IPS-NIHi11 (cell line): ENCODE measurements around the gene SERP2.

Source experiments
- DNase-seq: peaks from one replicate; pipeline ENCODE4 v3.0.0; 2012; ENCODE audit warnings: mixed read lengths, low spot score

SERP2 gene

DNA sequence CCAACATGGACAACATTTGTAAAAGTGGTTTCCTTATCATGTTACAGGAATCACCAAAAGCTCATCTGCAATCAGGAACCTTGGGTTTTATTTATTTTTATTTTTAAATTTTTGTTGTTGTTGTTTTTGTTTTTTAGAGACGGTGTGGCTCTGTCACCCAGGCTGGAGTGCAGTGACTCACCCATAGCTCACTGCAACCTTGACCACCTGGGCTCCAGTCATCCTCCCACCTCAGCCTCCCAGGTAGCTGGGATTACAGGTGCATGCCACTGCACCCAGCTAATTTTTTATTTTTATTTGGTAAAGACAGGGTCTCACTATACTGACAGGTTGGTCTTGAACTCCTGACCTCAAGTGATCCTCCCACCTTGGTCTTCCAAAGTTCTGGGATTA lies 13.6 kb upstream of the SERP2 start:
- DNase-seq, result no peak

DNA sequence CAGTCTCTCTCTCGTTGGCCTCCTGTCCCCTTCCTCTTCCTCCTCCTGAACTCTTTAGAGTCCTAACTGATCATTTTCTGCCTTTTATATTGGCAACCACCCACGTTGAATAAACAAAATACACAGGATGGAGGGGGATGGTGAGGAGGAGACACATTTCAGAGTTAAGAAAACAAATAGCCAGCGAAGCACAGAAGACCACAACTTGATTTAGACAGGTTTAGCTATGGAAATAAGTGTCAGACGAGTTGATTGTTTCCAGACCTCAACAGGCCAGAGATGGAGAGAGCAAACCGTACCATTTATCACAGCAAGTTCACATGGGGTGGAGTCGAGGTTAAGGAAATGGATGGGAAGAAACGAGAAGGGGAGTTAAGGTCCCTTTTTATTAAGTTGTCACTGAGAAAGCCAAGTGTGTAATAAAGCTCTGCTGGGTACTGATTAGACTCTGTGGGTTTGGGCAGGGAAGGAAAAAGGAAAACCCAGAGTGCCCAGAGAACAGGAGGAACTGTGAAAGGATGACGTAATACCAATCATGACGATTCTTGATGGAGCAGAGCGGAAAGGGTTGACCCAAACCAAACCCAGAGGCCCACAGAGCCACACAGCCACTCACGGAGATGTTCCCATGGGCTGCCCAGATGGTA lies 11.1 kb upstream of the SERP2 start:
- DNase-seq, result no peak

DNA sequence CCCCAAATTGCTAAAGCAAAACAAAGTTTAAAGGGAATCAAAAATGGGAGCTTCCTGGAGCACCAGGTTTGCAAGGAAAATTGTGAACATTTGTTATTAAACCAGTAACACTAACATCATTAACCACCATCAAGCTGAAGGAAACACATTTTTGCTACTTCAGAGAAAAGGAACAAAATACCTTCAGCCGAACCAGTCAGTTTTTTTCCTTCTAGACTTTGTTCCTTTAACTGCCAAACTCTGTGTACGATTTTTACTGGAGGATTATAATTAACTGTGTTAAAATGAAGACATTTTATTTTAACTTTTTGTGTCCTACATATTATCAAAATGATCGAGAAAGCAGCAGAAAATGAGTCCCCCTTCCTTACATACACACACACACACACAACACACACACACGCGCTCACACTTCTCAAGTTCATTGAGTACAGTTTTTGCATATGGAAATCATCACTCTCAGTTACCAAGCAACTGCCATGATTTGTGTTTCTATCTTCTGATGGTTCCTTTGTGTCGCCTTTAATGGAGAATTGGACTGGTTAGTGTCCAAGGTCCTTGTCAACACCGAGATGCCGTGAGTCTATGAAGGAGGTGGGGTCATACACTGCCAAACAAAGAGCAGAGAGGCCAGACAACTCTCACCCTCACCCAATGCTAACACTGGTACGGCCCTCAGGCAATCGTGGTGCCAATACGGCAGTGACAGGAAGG lies 9.8 kb upstream of the SERP2 start:
- no peak for DNase-seq

DNA sequence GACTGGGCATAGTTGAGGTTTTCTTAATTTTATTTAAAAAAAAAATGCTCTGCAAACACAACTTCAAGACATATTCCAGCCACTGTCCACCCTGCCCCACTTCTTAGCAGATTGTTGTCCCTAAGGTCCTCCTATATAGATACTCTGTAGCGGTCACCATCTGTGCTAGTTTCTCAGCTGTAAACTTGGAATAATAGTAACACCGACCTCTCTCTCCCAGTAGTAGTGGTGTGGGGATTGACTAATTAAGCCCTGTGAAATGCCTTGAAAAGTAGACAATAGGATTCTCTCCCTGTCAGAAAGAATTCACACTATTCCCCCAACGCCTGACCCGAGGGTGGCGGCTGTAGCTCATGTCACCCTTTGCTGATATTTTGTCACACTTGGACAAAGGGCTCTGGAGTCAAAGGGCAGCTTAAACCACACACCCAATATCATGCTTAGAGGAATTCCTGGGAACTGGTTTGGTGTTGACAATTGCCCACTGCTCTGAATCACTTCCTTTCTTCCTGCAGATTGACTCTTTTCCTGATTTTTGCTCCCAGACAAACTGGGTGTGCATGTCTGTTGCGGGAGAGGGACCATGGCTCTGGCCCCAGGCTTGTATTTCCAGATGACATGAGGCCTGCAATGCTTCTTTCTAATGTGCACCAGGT lies 9.2 kb upstream of the SERP2 start:
- no peak for DNase-seq

DNA sequence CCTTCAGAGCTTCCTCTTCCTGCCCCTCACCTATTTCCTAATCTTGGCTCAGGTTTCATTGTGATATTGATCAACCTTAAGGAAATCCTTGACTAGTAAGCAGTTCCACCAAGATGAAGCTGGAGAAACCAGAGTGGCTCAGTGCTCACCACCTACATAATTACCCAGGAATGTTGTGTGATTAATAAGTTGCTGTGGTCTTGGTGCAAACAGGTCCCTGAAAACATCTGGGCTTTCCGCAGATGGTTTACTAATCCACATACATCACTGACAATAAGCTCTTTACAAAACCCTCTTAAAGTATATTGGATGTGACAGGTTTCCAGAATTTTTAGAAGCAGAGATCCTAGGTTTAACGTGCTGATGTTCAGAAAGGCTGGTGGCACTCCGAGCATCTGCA lies 8.6 kb upstream of the SERP2 start:
- no peak for DNase-seq

DNA sequence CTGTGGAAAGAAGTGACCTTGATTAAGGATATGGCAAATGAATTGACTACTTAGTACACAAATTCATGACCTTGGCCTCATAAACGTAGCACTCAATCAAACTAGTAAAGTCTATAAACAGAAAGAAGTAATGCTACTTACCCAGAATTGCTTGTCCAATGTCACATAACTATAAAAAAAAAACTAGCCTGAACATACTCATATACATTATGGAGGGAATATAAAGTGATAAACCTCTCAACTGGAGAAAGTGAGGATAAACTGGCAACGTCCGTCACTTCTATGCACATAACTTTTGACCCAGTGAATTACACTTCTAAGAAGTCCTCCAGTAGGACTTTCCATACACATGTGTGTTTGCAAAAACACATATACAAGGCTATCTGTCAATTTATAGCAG lies 7.7 kb upstream of the SERP2 start:
- no peak for DNase-seq

DNA sequence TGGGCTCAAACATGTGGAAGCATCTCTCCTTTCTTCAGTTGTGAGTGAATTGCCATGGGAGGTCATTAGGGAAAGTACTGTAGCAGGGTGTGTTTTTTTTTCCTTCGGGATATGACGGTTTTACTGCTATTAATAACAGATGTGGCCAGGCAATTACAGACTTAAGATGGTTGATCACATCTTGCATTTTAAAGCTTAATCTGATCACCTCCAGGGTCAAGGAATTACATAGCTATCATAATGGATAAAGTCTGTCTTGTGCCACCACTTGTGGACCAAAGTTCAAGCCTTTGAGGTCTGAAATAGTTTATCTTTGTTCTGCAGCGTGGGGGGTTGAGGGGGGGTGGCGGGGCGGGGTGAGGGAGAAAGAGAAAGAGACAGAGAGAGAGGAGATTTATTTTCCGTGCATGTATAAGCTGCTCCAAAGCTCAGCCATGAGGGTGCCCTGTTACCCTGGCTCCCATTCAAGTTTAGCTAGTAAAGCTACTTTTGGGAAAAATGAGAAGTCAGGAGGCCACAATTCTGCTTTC lies 5.5 kb upstream of the SERP2 start:
- no peak for DNase-seq

DNA sequence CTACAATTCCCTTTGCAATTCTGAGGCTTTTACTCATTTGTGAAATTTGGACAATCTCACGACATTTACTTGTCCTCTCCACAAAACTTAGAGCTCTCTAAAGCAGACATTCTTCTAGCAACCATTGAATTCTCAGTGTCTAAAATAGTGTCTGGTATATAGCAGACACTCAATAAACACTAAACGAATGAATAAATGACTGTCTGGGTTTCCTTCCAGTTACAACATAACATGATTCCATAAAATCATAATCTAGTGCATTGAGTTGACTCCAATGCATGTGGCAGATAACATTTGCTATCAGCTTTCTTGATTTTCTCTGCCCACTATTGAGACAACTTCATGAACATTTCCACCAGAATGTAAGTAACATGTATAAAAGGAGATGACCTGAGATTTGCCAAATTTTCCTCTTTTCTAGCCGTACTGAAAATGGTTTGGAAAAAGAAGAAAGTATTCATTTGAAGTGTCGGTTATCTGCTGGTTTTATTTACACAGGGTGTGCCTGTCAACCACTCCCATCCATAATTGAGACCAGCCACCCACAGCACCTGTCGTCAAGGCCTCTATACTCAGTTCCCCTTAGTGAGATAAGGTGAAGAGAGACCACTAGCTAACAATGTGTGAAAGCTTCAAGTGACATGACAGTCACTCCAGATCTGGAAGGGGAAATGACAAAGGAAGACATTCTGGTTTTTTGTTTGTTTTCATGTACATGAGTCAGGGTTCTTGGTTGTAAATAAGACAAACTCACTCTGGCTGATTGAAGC lies 4.8 kb upstream of the SERP2 start:
- DNase-seq, result no peak

DNA sequence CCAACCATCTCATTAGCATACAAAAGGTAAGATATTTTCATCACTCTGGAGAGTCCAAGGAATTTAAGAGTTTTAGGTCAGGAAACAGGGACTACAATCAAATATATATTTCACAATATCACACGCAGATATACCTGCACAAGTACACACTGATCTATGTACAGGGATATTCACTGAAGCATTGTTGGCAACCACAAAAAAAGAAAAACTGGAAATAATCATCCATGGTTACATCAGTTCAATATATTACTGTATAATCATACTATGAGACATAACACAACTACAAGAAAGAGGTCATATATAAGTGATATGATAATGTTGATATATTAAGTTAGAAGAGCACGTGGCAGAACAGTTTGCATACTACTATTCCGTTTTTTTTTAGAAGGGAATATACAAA lies 2.2 kb upstream of the SERP2 start:
- no peak for DNase-seq

DNA sequence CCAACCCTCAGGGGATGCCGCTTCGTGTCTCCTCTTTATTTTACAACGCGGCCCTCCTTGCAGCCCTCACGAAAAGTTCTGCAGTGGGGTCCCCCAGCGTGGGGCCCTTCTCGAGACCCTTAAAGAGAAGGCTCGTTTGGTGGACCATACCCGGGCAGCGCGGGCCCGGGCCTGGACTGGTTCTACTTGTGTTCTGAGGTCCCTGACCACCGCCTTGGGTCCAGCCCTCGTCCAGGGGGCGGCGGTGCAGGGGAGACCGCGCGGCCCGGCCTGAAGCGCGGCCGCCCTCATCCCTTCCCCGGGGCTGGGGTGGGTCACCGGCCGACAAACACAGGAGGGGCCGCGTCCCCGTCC lies 400 bp upstream of the SERP2 start:
- no peak for DNase-seq

DNA sequence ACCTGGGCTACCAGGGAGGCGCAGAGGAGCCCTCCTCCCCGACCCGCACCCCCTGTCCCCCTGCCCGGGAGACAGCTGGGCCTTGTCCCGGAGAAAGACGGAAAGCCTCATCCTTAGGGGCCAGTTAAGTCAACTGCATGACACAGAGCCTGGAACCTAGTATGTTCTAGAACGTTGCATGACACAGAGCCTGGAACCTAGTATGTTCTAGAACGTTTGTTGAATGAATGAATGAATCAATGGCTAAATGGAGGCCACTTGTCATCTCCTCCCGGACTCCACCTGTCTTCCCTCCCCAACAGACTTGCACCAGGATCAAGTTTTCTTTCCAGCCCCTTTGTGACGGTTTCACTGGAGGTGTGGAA lies 706 bp downstream of the SERP2 start:
- DNase-seq, result no peak

DNA sequence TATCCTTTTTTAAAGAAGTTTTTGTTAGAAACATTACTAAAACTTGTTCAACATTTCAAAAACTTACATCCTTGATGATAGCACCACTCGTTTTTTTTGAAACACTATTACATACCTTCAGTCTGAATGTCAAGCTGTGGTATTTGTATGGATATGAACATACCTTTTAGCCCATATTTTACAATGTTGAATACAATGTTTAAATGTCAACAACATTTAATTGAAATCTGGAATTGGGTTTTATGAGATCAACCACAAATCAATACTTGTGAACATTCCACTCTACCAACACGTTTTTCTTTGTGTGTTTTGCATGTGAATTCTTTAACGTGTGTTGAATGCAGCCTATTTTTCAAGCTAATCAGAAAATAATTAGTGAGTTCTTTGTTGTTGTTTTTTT lies 4.7 kb downstream of the SERP2 start:
- DNase-seq, result no peak

DNA sequence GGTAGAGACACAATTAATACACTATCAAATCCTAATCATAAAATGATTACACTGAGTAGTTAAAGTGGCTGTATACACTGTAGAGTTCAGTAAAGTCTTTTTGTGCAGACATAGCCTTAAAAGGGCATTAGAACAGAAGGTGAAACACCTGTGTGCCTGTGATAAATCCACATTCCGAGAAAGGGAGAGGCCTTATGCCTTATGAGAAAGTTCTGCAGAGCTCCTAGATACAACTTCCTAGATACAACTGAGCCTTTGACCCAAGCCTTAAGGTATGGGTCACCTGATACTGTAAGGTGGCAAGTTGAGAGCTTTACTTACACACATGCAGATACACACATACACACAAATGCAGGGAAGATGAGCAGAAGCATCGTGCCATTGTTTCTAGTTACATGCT lies 6.3 kb downstream of the SERP2 start:
- no peak for DNase-seq

DNA sequence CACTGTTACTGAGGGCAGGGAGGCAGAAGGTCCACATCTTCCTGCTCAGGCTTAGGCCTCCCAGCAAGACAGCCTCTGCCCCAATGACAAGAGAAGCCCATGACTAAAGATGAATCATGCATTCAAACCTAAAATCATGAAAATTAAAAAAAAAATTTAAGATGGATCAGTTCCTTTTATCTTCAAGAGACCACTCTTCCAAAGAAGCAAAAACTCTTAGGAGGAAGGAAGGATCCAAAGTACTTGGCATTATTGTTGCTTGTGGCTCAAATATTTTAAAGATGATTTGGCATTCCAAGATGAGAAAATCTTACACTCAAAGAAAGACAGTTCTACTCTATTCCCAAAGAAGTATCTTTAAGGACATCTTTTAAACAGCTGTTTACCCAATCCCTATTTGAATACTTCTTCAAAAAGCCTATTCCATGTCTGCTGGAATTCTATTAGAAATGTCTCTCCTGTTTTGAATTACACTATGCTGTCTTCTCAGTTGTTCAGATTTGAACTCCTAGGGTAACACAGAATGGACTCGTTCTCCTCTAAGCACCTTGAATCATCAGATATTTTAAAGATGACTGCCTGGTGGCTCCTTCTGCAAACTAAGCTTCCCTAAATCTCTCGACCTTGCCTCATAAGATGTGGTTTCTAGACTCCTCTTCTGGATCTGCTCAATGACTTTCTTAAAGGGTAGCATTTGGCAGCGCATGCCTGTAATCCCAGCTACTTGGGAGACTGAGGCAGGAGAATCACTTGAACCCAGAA lies 7.0 kb downstream of the SERP2 start:
- DNase-seq, result no peak

DNA sequence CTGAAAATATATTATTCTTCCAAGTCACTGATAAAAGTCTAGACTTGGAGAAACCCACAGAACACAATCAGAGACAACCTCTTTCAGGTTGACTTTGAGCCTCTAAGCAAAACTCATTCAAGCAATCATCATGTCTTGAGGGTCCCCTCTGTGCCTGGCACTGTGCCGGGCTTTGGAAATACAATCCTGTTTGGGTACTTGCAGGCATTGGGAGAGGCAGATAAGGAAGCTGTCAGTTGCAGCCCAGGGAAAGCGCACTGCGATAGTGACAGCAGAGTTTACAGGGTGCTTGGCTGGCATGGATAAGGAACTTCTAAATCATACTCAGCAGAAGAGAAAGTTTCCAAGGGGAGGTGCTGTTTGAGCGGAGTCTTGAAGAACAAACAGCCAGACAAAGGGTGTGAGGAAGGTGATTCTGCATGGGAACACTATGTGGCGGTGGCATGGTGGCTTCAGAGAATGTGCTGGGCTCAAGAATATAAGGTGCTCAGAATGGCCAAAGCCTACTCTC lies 9.1 kb downstream of the SERP2 start:
- DNase-seq, result no peak

DNA sequence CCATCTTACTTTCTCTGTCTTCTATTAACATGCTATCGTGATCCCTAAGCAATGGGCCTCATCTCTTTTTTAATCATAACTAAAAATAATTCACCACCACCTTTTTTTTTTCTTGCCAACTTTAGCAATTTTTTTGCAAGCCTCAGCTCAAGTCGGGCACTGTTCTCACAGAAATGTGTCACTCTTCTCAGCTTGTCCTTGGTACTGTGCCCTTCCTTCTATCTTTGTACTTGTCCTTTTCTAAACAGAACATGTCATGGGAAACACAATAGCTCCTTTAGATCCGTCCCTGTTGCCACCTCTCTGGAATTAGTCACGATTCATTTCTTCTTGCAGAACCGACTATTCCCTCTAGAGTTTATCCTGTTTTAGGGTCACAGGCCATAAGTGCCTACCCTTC lies 10.3 kb downstream of the SERP2 start:
- no peak for DNase-seq

DNA sequence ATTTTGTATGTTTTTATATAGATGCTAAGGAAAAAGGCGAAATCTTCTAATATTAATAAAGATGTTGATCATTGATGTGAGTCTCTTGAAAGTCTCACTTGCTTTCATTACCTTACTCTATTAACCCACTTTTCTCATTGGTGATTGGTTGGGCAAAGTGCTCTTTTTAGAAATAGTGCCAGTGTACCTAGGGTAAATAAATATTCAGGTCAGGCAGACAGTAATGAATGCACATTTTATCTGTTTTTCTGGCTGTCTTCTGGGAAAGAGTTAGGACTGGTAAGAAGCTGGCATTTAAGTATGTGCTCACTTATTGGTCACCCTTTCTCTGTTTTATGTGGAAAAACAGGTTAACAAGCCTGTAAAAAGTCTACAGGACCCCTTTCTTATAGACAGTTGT lies 11.2 kb downstream of the SERP2 start:
- DNase-seq, result no peak

DNA sequence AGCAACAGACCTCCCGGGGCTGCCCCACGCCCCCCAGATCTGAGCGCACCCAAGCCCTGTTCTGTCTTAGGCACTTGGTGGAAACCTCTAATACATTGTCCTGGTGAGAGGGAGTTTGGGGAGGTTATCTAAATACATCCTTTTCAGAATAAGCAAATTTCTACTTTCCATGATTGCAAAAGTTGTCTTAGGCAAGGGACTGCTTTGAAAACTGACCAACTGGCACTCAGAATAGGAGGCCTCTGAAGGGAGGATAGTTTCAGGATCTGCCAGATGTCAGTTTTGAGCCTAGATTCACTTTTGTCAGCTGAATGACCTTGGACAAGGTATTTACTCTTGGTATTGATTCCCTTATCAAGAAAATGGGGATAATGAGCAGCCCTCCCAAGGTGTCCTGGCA lies 11.8 kb downstream of the SERP2 start:
- no peak for DNase-seq

DNA sequence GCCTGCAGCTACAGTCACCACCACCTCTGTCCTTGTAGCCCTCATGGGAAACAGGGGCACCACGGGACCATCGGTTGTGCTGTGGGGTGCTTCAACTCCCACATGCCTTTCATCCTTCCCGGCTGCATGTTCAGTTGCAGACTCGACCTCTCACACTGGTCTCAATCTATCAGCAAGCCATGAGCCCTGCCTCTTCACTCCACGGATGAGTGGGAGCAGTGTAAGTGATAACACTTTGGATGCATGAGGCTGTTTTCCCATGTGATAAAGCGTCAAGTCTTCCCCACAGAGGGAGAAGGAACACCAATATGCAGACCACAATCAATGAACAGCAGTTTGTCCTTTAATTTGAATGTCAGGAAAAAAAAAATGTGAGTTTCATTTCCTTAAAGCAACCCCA lies 12.2 kb downstream of the SERP2 start:
- no peak for DNase-seq

DNA sequence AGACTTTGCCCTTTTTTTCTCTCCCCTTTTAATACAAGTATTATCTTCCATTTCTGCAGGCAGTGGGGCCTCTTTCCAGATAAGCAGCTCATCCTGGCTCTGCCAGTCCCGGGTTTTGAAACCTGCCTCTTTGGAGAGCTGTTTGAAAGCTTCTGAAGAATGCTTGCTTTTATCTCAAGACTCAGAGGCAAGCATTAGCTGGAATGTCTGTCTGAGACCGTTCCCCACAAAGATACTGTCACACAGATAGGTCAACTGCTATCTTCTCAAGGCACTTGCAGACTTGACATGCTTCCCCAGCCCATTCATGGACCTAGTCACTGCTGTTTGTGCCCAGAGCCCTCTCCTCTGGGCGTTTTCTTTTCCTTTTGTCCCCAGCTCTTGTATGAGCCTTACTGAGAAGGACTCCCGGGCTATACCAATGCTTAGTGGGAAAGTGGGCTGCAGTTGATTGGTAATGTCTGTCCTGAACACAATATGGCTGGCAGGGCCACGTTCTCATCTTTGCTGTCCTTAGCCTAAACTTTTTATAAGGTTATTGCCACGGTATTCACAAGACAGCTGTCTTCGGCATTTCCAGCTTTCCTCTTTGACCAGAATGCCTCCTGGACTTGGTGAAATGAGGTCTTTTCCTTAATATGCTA lies 13.4 kb downstream of the SERP2 start:
- DNase-seq, result no peak

DNA sequence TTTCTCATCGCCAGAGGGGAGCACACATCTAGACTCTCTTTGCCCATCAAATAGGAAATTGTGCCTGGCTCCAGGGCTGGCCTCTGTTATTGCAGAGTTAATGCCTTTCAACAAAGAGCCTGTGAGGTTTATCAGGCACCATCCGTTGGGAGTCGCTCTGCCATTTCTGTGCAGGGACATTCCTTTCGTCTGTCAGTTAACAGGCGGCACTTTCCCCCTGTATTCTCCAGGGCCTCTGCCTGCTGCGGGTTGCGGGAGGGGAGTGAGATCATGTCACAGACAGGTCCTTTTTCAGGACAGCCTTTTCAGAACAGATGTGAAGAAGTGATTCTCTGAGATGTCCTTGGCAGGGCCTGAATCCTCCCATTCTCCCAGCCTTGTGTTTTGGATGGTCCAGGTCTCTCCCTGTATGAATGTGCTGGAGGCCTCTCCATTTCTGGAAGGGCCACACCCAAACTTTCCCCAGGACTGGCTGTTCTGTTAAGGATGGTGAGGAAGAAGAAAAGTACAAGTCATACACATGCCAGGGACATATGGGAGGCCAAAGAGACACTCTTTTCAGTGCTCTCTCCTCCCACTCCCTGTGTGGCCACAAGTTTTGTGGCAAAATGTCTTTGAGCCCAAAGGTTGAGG lies 14.9 kb downstream of the SERP2 start:
- no peak for DNase-seq
